AG09309 (cell line): ENCODE data around the gene MAP1B.

ENCODE experiments used
- DNase-seq: peaks from one replicate; pipeline ENCODE4 v3.0.0-alpha.2; 2010; ENCODE audit warnings: low read depth
- H3K4me3 ChIP-seq: 2 replicates; pipeline ENCODE4 v1.5.1; 2011; ENCODE audit warnings: mild to moderate bottlenecking, low read depth, low read length, moderate library complexity; ENCODE audit not compliant: control insufficient read depth
- CTCF ChIP-seq: IDR thresholded peaks from 2 replicates; pipeline ENCODE4 v1.5.1; 2011; ENCODE audit warnings: mild to moderate bottlenecking, low read depth, low read length, inconsistent platforms; ENCODE audit not compliant: insufficient read depth, control insufficient read depth; ENCODE audit errors: missing control alignments

Gene MAP1B

GRCh38 chr5:72115296-72115695 is 8.0 kb downstream of the MAP1B start:
- no peak for TF ChIP-seq CTCF
- no peak overlapping the region for H3K4me3 ChIP-seq
- no peak for DNase-seq

- H3K4me3 ChIP-seq: no peak overlapping the region
- no peak for DNase-seq
- no peak for TF ChIP-seq CTCF
Measured at GRCh38 chr5:72117307-72117706, 10.0 kb downstream of the MAP1B start.

- no peak for DNase-seq
- TF ChIP-seq CTCF: no peak
- H3K4me3 ChIP-seq: no peak overlapping the region
Measured at GRCh38 chr5:72121052-72121779, 13.9 kb downstream of the MAP1B start.

GRCh38 chr5:72121780-72122445 is 14.6 kb downstream of the MAP1B start:
- no peak overlapping the region for H3K4me3 ChIP-seq
- DNase-seq: no peak
- no peak for TF ChIP-seq CTCF

- no peak for DNase-seq
- H3K4me3 ChIP-seq: no peak overlapping the region
- no peak for TF ChIP-seq CTCF
Measured at GRCh38 chr5:72122602-72123001, 15.3 kb downstream of the MAP1B start.

- no peak for TF ChIP-seq CTCF
- H3K4me3 ChIP-seq: no peak overlapping the region
- no peak for DNase-seq
Measured at GRCh38 chr5:72123764-72124376, 16.6 kb downstream of the MAP1B start.
